Measurements from ENCODE around the gene YBX3.

Gene YBX3

GRCh38 chr12:10725003-10725402 is 1.9 kb upstream of the YBX3 start:
- TF ChIP-seq, protein P1, sequence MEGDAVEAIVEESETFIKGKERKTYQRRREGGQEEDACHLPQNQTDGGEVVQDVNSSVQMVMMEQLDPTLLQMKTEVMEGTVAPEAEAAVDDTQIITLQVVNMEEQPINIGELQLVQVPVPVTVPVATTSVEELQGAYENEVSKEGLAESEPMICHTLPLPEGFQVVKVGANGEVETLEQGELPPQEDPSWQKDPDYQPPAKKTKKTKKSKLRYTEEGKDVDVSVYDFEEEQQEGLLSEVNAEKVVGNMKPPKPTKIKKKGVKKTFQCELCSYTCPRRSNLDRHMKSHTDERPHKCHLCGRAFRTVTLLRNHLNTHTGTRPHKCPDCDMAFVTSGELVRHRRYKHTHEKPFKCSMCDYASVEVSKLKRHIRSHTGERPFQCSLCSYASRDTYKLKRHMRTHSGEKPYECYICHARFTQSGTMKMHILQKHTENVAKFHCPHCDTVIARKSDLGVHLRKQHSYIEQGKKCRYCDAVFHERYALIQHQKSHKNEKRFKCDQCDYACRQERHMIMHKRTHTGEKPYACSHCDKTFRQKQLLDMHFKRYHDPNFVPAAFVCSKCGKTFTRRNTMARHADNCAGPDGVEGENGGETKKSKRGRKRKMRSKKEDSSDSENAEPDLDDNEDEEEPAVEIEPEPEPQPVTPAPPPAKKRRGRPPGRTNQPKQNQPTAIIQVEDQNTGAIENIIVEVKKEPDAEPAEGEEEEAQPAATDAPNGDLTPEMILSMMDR (IDR thresholded peaks at IDR 0.05; ENCODE audit: low read depth, low read length, missing control alignments), result no peak
- H3K4me3 ChIP-seq (replicated peaks; ENCODE audit: low read depth, low read length), result no peak overlapping the region
- DNase-seq (ENCODE audit: extremely low read depth, low read depth), result no peak

- peak overlapping the region; percentile 99 for H3K4me3 ChIP-seq (replicated peaks; ENCODE audit: low read depth, low read length)
- no peak for DNase-seq (ENCODE audit: extremely low read depth, low read depth)
- TF ChIP-seq, protein P1 (IDR thresholded peaks at IDR 0.05; ENCODE audit: low read depth, low read length, missing control alignments), result no peak
Measured at GRCh38 chr12:10722502-10722904, 620 bp downstream of the YBX3 start.

GRCh38 chr12:10721651-10722501 is 1.2 kb downstream of the YBX3 start:
- TF ChIP-seq, protein P1 (IDR thresholded peaks at IDR 0.05; ENCODE audit: low read depth, low read length, missing control alignments), result no peak
- H3K4me3 ChIP-seq (replicated peaks; ENCODE audit: low read depth, low read length), result peak overlapping the region; percentile 99
- DNase-seq (ENCODE audit: extremely low read depth, low read depth), result peak; percentile 86

- DNase-seq (ENCODE audit: extremely low read depth, low read depth), result no peak
- TF ChIP-seq, protein P1 (IDR thresholded peaks at IDR 0.05; ENCODE audit: low read depth, low read length, missing control alignments), result no peak
- peak overlapping the region; percentile 99 for H3K4me3 ChIP-seq (replicated peaks; ENCODE audit: low read depth, low read length)
Measured at GRCh38 chr12:10720974-10721650, 2.0 kb downstream of the YBX3 start.

- peak overlapping the region; percentile 99; the same call in 1 of the 2 replicates for H3K4me3 ChIP-seq (replicated peaks; ENCODE audit: low read depth, low read length)
- DNase-seq (ENCODE audit: extremely low read depth, low read depth), result no peak
- TF ChIP-seq, protein P1 (IDR thresholded peaks at IDR 0.05; ENCODE audit: low read depth, low read length, missing control alignments), result no peak
Measured at GRCh38 chr12:10719482-10719881, 3.6 kb downstream of the YBX3 start.

GRCh38 chr12:10718279-10718821 is 4.8 kb downstream of the YBX3 start:
- TF ChIP-seq, protein P1 (IDR thresholded peaks at IDR 0.05; ENCODE audit: low read depth, low read length, missing control alignments), result no peak
- DNase-seq (ENCODE audit: extremely low read depth, low read depth), result peak; percentile 41
- H3K4me3 ChIP-seq (replicated peaks; ENCODE audit: low read depth, low read length), result peak overlapping the region; percentile 36

Measured in HFF-Myc (cell line).